HCT116 (cell line): ENCODE data around the gene KERA. TPM values are rescaled to one million over a fixed set of nuclear protein-coding genes. Genes with fewer than 3 reads are reported as not detected.

Experiments
- ATAC-seq: fragments of 200-7000 bp; cut with Tn5 transposase; 2 replicates; pipeline ENCODE4 v1.9.1; 2020; ENCODE audit warnings: mild to moderate bottlenecking, moderate library complexity
- BruUV-seq: library from RNA; stranded (reverse); fragments of 400-500 nt; replicated peaks from 2 replicates; lab custom pipeline; 2021; lab: Mats Ljungman, UMichigan
- CTCF ChIA-PET: fragments of 300-600 bp; sonication (Branson Sonifier 250); formaldehyde crosslinking; loops from one replicate; lab custom pipeline; 2021; ENCODE audit warnings: antibody characterized with exemption; lab: Charles Lee
- POLR2A ChIA-PET: fragments of 300-600, 350-600 bp; sonication (Branson Sonifier 250); formaldehyde crosslinking; loops from one replicate; lab custom pipeline; 2021; ENCODE audit warnings: antibody characterized with exemption; lab: Charles Lee
- RAD21 ChIA-PET, 2 experiments: fragments of 300-600 bp; sonication (Branson Sonifier 250); formaldehyde crosslinking; loops; one replicate each; lab custom pipeline; 2023; ENCODE audit warnings: low total read pairs in 2 of 2; ENCODE audit not compliant: uncharacterized antibody in 2 of 2, unreplicated experiment in 2 of 2, low non-redundant PET in 1 of 2; lab: Charles Lee
- DNase-seq: peaks from one replicate; pipeline ENCODE4 v3.0.0-alpha.2; 2010; ENCODE audit warnings: low read depth, low spot score
- H2AFZ ChIP-seq: fragments of 200-600 bp; shearing (Covaris generic), sonication (generic); 2 replicates; pipeline ENCODE4 v1.6.1; 2017; ENCODE audit warnings: low read depth, mixed run types, mixed read lengths, antibody characterized with exemption, low read length; ENCODE audit not compliant: poor library complexity, severe bottlenecking
- H3K27ac ChIP-seq: 2 replicates; pipeline ENCODE4 v1.5.1; 2012; ENCODE audit warnings: low read depth, low read length
- H3K27me3 ChIP-seq: fragments of 200-600 bp; sonication (generic); 2 replicates; pipeline ENCODE4 v1.6.1; 2016; ENCODE audit warnings: mixed run types, low read length, mixed read lengths; ENCODE audit not compliant: insufficient read depth
- H3K36me3 ChIP-seq, 2 experiments: fragments of 200-500 bp in 1 of 2; fragments of 200-600 bp in 1 of 2; sonication (Bioruptor generic) in 1 of 2; sonication (generic) in 1 of 2; 2 replicates each; pipeline versions ENCODE4 v1.5.1 to v1.6.1; 2014 to 2016; ENCODE audit warnings: low read length in 2 of 2, inconsistent platforms in 1 of 2, mixed read lengths in 1 of 2, mixed run types in 1 of 2; ENCODE audit not compliant: insufficient read depth in 2 of 2, control insufficient read depth in 1 of 2
- H3K4me1 ChIP-seq, 2 experiments: fragments of 200-600 bp in 1 of 2; sonication (generic) in 1 of 2; 2 replicates each; pipeline versions ENCODE4 v1.5.1 to v1.6.1; 2012 to 2017; ENCODE audit warnings: low read length in 2 of 2, inconsistent platforms in 1 of 2, mild to moderate bottlenecking in 1 of 2, mixed read lengths in 1 of 2, mixed run types in 1 of 2, moderate library complexity in 1 of 2; ENCODE audit not compliant: insufficient read depth in 2 of 2, control insufficient read depth in 1 of 2
- H3K4me2 ChIP-seq: fragments of 200-600 bp; sonication (generic); 2 replicates; pipeline ENCODE4 v1.6.1; 2017; ENCODE audit warnings: mixed run types, low read length, mixed read lengths
- H3K4me3 ChIP-seq, 2 experiments: fragments of 200-600 bp in 1 of 2; sonication (generic) in 1 of 2; replicated peaks in 1 of 2; 2 replicates each; pipeline ENCODE4 v1.5.1; 2011 to 2016; ENCODE audit warnings: low read length in 2 of 2, control low read depth in 1 of 2, low read depth in 1 of 2, mild to moderate bottlenecking in 1 of 2, mixed read lengths in 1 of 2, mixed run types in 1 of 2
- H3K79me2 ChIP-seq: fragments of 200-600 bp; sonication (generic); 2 replicates; pipeline ENCODE4 v1.6.1; 2017; ENCODE audit warnings: mild to moderate bottlenecking, mixed run types, low read length, moderate library complexity, mixed read lengths; ENCODE audit not compliant: insufficient read depth
- H3K9ac ChIP-seq: fragments of 200-600 bp; sonication (generic); 2 replicates; pipeline ENCODE4 v1.6.1; 2016; ENCODE audit warnings: low read length, mixed read lengths
- H3K9me2 ChIP-seq: fragments of 200-600 bp; sonication (generic), shearing (Covaris generic); 2 replicates; pipeline ENCODE4 v1.6.1; 2017; ENCODE audit warnings: mixed run types, mild to moderate bottlenecking, moderate library complexity; ENCODE audit not compliant: insufficient read depth
- H3K9me3 ChIP-seq, 2 experiments: fragments of 200-500 bp in 1 of 2; fragments of 200-600 bp in 1 of 2; sonication (Bioruptor generic) in 1 of 2; sonication (generic) in 1 of 2; 2 replicates each; pipeline ENCODE4 v1.6.1; 2014 to 2017; ENCODE audit warnings: low read length in 2 of 2, mixed read lengths in 2 of 2, inconsistent platforms in 1 of 2, low read depth in 1 of 2, mild to moderate bottlenecking in 1 of 2, mixed run types in 1 of 2, moderate library complexity in 1 of 2; ENCODE audit not compliant: control insufficient read depth in 1 of 2, insufficient read depth in 1 of 2
- H4K20me1 ChIP-seq: fragments of 200-600 bp; sonication (generic), shearing (Covaris generic); 2 replicates; pipeline ENCODE4 v1.6.1; 2017; ENCODE audit warnings: mixed run types, mild to moderate bottlenecking, moderate library complexity; ENCODE audit not compliant: insufficient read depth
- ATF3 ChIP-seq: IDR thresholded peaks from 2 replicates; pipeline ENCODE4 v1.6.1; 2012
- CBX3 ChIP-seq: IDR thresholded peaks from 2 replicates; pipeline ENCODE4 v1.6.1; 2012; ENCODE audit warnings: low read depth
- CEBPB ChIP-seq: IDR thresholded peaks from 2 replicates; pipeline ENCODE4 v1.6.1; 2012; ENCODE audit warnings: low read depth
- EGR1 ChIP-seq: IDR thresholded peaks from 2 replicates; pipeline ENCODE4 v1.6.1; 2012; ENCODE audit warnings: low read depth
- ELF1 ChIP-seq: IDR thresholded peaks from 2 replicates; pipeline ENCODE4 v1.6.1; 2012; ENCODE audit warnings: low read depth, borderline replicate concordance
- EZH2 ChIP-seq: fragments of 200-600 bp; sonication (generic); IDR thresholded peaks from 2 replicates; pipeline ENCODE4 v1.6.1; 2017; ENCODE audit warnings: antibody characterized with exemption, mixed run types
- EZH2phosphoT487 ChIP-seq: fragments of 200-600 bp; IDR thresholded peaks from 2 replicates; pipeline ENCODE4 v1.6.1; 2018; ENCODE audit warnings: antibody characterized with exemption, borderline replicate concordance
- JUND ChIP-seq: IDR thresholded peaks from 2 replicates; pipeline ENCODE4 v1.6.1; 2012
- MAX ChIP-seq: IDR thresholded peaks from 2 replicates; pipeline ENCODE4 v1.6.1; 2012
- POLR2A ChIP-seq: IDR thresholded peaks from 2 replicates; pipeline ENCODE4 v1.7.0; 2011; ENCODE audit warnings: borderline replicate concordance; ENCODE audit not compliant: insufficient read depth, insufficient read length; ENCODE audit errors: extremely low read depth
- POLR2AphosphoS5 ChIP-seq: IDR thresholded peaks from 2 replicates; pipeline ENCODE4 v1.6.1; 2011; ENCODE audit warnings: mild to moderate bottlenecking, low read depth, low read length, moderate library complexity
- REST ChIP-seq: IDR thresholded peaks from 2 replicates; pipeline ENCODE4 v1.6.1; 2012; ENCODE audit warnings: low read depth
- SIN3A ChIP-seq: IDR thresholded peaks from 2 replicates; pipeline ENCODE4 v1.6.1; 2012; ENCODE audit warnings: low read depth
- SP1 ChIP-seq: IDR thresholded peaks from 2 replicates; pipeline ENCODE4 v1.6.1; 2012; ENCODE audit warnings: low read depth
- SRF ChIP-seq: IDR thresholded peaks from 2 replicates; pipeline ENCODE4 v1.6.1; 2012; ENCODE audit warnings: low read depth
- TCF7L2 ChIP-seq: IDR thresholded peaks from 2 replicates; pipeline ENCODE4 v1.7.0; 2011; ENCODE audit warnings: borderline replicate concordance, inconsistent platforms; ENCODE audit not compliant: insufficient read depth, insufficient read length; ENCODE audit errors: extremely low read depth
- ZFX ChIP-seq: fragments of 450-650 bp; IDR thresholded peaks from 2 replicates; pipeline ENCODE4 v1.6.1; 2017
- ZNF274 ChIP-seq: fragments of 200-500 bp; sonication (Bioruptor generic); IDR thresholded peaks from 2 replicates; pipeline ENCODE4 v1.6.1; 2014; ENCODE audit warnings: mild to moderate bottlenecking, low read depth, low read length, inconsistent platforms
- intact Hi-C: fragments of 100-400 bp; cut with micrococcal nuclease; formaldehyde crosslinking; loops from 2 replicates; pipeline ENCODE4 v1.10.0; 2022
- total RNA-seq: library from RNA; stranded (reverse); gene quantifications from one replicate; pipeline ENCODE4 v1.2.1, GENCODE V29; 2021; ENCODE audit not compliant: unreplicated experiment
- TF ChIP-seq, protein P1 (sequence below): IDR thresholded peaks from 2 replicates; pipeline ENCODE4 v1.6.1; 2011; ENCODE audit warnings: mild to moderate bottlenecking, low read length, moderate library complexity; ENCODE audit not compliant: insufficient replicate concordance; ENCODE audit errors: extremely low read depth

KERA gene
- total RNA-seq, 1 experiment from 2014 or later: not detected

- BruUV-seq: no TSS peak
- Histone ChIP-seq H3K9me2 (no peaks in the 10 kb centered on the region), H3K36me3 (no peaks in the 10 kb centered on the region), H3K4me1 (no peaks in the 10 kb centered on the region), H3K9me3 (no peaks in the 10 kb centered on the region), H3K27me3 (no peaks in the 10 kb centered on the region), H4K20me1 (no peaks in the 10 kb centered on the region), H3K9ac (no peak overlapping the region)
- DNase-seq (no peak), ATAC-seq (no peak)
- CTCF ChIA-PET: no interaction called here
- RAD21 ChIA-PET: no interaction called here
- POLR2A ChIA-PET: no interaction called here
- no peak for TF ChIP-seq EZH2phosphoT487
- no peak for TF ChIP-seq MAX
- TF ChIP-seq POLR2AphosphoS5: no peak
- TF ChIP-seq EGR1: no peak
- TF ChIP-seq ATF3: no peak
- TF ChIP-seq CBX3: no peak
- no peak for TF ChIP-seq SRF
- TF ChIP-seq ELF1: no peak
- no peak for TF ChIP-seq ZFX
- TF ChIP-seq POLR2A: no peak
- TF ChIP-seq JUND: no peak
- TF ChIP-seq TCF7L2: no peak
- TF ChIP-seq SP1: no peak
- no peak for TF ChIP-seq CEBPB
- TF ChIP-seq, protein P1, sequence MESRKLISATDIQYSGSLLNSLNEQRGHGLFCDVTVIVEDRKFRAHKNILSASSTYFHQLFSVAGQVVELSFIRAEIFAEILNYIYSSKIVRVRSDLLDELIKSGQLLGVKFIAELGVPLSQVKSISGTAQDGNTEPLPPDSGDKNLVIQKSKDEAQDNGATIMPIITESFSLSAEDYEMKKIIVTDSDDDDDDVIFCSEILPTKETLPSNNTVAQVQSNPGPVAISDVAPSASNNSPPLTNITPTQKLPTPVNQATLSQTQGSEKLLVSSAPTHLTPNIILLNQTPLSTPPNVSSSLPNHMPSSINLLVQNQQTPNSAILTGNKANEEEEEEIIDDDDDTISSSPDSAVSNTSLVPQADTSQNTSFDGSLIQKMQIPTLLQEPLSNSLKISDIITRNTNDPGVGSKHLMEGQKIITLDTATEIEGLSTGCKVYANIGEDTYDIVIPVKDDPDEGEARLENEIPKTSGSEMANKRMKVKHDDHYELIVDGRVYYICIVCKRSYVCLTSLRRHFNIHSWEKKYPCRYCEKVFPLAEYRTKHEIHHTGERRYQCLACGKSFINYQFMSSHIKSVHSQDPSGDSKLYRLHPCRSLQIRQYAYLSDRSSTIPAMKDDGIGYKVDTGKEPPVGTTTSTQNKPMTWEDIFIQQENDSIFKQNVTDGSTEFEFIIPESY: no peak
- no peak for TF ChIP-seq ZNF274
- no peak for TF ChIP-seq REST
- TF ChIP-seq SIN3A: no peak
- TF ChIP-seq EZH2: no peak
- TF ChIP-seq, all 23 proteins: peak for 0
- H3K4me2 ChIP-seq: no peak overlapping the region
- no peaks in the 10 kb centered on the region for H3K79me2 ChIP-seq
- H3K27ac ChIP-seq: no peak overlapping the region
- no peak overlapping the region for H3K4me3 ChIP-seq
- H2AFZ ChIP-seq: no peak overlapping the region
- intact Hi-C loops: no loop called here
Measured at GRCh38 chr12:91033251-91033650, 24.6 kb downstream of the KERA start.
